Measurements from ENCODE around the gene PSMB7. TPM values are rescaled to one million over a fixed set of nuclear protein-coding genes. Genes with fewer than 3 reads are reported as not detected.

PSMB7 gene
- total and polyA plus RNA-seq, 2 of the 13 experiments (the other 11 are each of a cell fraction or from before 2014, with no cell fraction given) = 259 to 291 TPM

DNA sequence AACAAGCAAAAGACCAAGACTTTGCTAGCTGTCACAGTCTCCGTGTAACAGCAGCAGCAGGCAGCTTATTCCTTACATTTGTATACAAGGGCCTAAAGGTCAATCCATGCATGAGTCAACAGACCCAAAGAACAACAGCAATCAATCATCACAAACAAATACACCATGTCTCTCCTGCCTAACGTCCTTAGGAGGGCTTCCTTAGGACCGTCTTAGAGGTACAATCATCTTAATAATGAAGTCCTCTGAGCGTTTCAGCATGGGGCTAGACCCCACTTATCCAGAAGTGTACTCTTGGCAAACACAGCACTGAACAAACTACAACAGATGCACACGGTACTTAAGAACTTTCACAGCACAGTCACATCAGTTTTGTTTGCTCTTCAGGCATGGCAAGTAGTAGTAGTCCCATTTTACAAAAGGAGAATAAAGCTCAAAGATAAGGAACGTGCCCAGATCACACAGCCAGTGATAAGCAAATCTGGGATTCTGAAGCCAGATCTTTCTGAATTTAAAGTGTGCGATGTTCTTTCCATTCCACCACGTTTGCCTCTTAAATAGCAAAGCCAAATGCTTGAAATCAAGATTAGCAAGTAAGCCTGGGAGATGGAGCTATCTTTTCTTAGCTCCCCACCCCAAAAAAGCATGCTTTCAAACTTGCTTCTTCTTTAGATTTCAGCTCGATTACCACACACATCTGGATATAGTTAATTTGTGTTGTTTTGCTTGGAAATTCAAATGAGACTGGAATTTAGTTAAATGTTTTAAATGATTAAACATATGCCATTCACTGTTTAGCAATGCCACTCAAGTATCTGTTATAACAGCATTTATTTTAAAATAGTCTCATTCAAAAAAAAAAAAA lies 24.2 kb downstream of the PSMB7 start (continued):
- TF ChIP-seq HNF4G (IDR thresholded peaks at IDR 0.05; ENCODE audit: borderline replicate concordance, low read depth, low read length) (peak; percentile 2; the same call in 1 of the 2 replicates), HNF4G (CRISPR knock-in tag; IDR thresholded peaks at IDR 0.05; ENCODE audit: borderline replicate concordance, low read depth) (no peak), MAF1 (CRISPR knock-in tag; IDR thresholded peaks at IDR 0.05; ENCODE audit: borderline replicate concordance) (no peak), ELF3 (CRISPR knock-in tag; IDR thresholded peaks at IDR 0.05) (0 out of 2 replicates have a peak, but pooled peaks have one; percentile 8), TAF1 (CRISPR knock-in tag; IDR thresholded peaks at IDR 0.05) (no peak), ASH2L (IDR thresholded peaks at IDR 0.05; ENCODE audit: insufficient read length, low read depth, low read length) (no peak), EEA1 (CRISPR knock-in tag; IDR thresholded peaks at IDR 0.05; ENCODE audit: borderline replicate concordance) (no peak), MIXL1 (CRISPR knock-in tag; IDR thresholded peaks at IDR 0.05) (peak; percentile 43; the same call in 1 of the 2 replicates), ZNF251 (CRISPR knock-in tag; IDR thresholded peaks at IDR 0.05) (no peak), HNF4A (CRISPR knock-in tag; IDR thresholded peaks at IDR 0.05) (peak; percentile 64), FLYWCH1 (CRISPR knock-in tag; IDR thresholded peaks at IDR 0.05) (no peak), ZNF83 (CRISPR knock-in tag; IDR thresholded peaks at IDR 0.05; ENCODE audit: borderline replicate concordance) (no peak), NFRKB (IDR thresholded peaks at IDR 0.05) (no peak), SRSF9 (IDR thresholded peaks at IDR 0.05; ENCODE audit: borderline replicate concordance, insufficient read depth, low read depth, low read length, poor library complexity, severe bottlenecking) (no peak), HMGA1 (CRISPR knock-in tag; conservative IDR thresholded peaks at IDR 0.05) (no peak), ZNF180 (CRISPR knock-in tag; IDR thresholded peaks at IDR 0.05; ENCODE audit: borderline replicate concordance, low read depth) (no peak), FOXA1 (IDR thresholded peaks at IDR 0.05) (no peak), FOXA1 (CRISPR knock-in tag; IDR thresholded peaks at IDR 0.05) (peak; percentile 64)
- TF ChIP-seq, protein P1, sequence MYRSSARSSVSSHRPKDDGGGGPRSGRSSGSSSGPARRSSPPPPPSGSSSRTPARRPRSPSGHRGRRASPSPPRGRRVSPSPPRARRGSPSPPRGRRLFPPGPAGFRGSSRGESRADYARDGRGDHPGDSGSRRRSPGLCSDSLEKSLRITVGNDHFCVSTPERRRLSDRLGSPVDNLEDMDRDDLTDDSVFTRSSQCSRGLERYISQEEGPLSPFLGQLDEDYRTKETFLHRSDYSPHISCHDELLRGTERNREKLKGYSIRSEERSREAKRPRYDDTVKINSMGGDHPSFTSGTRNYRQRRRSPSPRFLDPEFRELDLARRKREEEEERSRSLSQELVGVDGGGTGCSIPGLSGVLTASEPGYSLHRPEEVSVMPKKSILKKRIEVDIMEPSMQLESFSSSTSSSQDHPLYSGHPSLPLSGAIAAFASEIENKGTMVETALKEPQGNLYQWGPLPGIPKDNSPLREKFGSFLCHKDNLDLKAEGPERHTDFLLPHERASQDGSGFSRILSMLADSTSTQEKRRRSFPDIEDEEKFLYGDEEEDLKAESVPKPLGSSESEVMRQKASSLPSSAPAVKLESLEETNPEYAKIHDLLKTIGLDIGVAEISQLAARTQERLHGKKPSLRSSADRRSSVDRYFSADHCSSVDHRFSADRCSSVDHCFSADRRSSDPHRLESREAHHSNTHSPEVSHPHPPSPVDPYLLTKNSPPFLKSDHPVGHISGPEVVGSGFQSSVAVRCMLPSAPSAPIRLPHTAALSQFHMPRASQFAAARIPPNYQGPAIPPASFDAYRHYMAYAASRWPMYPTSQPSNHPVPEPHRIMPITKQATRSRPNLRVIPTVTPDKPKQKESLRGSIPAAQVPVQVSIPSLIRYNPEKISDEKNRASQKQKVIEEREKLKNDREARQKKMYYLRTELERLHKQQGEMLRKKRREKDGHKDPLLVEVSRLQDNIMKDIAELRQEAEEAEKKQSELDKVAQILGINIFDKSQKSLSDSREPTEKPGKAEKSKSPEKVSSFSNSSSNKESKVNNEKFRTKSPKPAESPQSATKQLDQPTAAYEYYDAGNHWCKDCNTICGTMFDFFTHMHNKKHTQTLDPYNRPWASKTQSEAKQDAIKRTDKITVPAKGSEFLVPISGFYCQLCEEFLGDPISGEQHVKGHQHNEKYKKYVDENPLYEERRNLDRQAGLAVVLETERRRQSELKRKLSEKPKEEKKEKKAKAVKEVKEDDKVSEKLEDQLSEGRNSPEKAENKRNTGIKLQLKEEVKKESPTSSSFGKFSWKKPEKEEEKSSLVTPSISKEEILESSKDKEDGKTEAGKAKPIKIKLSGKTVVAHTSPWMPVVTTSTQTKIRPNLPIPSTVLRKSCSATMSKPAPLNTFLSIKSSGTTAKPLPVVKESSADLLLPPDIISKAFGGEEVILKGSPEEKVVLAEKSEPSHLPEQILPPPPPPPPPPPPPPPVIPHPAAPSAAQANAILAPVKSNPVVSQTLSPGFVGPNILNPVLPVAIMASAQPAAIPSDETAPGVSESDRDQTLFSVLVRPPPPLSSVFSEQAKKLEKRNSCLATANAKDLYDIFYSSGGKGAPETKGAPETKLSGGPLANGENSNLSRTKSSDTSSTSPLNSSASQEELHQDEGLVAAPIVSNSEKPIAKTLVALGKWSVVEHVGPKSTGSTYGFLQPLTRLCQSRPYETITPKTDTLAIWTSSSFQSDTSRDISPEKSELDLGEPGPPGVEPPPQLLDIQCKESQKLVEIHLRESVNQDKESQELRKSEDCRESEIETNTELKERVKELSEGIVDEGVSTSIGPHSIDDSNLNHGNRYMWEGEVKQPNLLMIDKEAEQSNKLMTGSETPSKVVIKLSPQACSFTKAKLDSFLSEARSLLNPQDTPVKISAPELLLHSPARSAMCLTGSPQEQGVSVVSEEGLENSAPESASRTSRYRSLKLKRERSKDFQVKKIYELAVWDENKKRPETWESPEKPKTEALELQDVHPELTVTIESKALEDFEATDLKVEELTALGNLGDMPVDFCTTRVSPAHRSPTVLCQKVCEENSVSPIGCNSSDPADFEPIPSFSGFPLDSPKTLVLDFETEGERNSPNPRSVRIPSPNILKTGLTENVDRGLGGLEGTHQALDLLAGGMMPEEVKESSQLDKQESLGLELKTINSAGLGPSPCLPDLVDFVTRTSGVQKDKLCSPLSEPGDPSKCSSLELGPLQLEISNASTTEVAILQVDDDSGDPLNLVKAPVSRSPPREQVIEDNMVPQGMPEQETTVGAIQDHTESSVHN (CRISPR knock-in tag; IDR thresholded peaks at IDR 0.05) = no peak
- TF ChIP-seq, protein P2, sequence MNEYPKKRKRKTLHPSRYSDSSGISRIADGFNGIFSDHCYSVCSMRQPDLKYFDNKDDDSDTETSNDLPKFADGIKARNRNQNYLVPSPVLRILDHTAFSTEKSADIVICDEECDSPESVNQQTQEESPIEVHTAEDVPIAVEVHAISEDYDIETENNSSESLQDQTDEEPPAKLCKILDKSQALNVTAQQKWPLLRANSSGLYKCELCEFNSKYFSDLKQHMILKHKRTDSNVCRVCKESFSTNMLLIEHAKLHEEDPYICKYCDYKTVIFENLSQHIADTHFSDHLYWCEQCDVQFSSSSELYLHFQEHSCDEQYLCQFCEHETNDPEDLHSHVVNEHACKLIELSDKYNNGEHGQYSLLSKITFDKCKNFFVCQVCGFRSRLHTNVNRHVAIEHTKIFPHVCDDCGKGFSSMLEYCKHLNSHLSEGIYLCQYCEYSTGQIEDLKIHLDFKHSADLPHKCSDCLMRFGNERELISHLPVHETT (CRISPR knock-in tag; conservative IDR thresholded peaks at IDR 0.05) = no peak
- TF ChIP-seq, protein P3, sequence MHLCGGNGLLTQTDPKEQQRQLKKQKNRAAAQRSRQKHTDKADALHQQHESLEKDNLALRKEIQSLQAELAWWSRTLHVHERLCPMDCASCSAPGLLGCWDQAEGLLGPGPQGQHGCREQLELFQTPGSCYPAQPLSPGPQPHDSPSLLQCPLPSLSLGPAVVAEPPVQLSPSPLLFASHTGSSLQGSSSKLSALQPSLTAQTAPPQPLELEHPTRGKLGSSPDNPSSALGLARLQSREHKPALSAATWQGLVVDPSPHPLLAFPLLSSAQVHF (CRISPR knock-in tag; IDR thresholded peaks at IDR 0.05) = no peak
